Sigmoid colon (tissue), 7 donors: Measurements from ENCODE around the gene S100P. TPM values are rescaled to one million over a fixed set of nuclear protein-coding genes. Genes with fewer than 3 reads are reported as not detected.

ENCODE experiments used
- DNase-seq: peaks from one replicate; pipeline ENCODE4 v3.0.0-alpha.2; 2019
- H3K27ac ChIP-seq, 4 donors: fragments of 200-600 bp; sonication (generic); one replicate each; pipeline ENCODE4 v1.5.1; 2016 to 2019; ENCODE audit warnings: mild to moderate bottlenecking in 1 of 4
- H3K27me3 ChIP-seq, 3 donors: fragments of 200-600 bp; sonication (generic); one replicate each; pipeline ENCODE4 v1.5.1; 2019; ENCODE audit warnings: mild to moderate bottlenecking in 1 of 3
- H3K36me3 ChIP-seq, 4 donors: fragments of 200-600 bp; sonication (generic); one replicate each; pipeline ENCODE4 v1.5.1; 2016 to 2019
- H3K4me1 ChIP-seq, 4 donors: fragments of 200-600 bp; sonication (generic); one replicate each; pipeline ENCODE4 v1.5.1; 2017 to 2019
- H3K4me3 ChIP-seq, 4 donors: fragments of 200-600 bp; sonication (generic); one replicate each; pipeline ENCODE4 v1.5.1; 2017 to 2019; ENCODE audit warnings: mild to moderate bottlenecking in 2 of 4, moderate library complexity in 1 of 4
- H3K9me3 ChIP-seq, 4 donors: fragments of 200-600 bp in 3 of 4; sonication (generic) in 3 of 4; one replicate each; pipeline versions ENCODE4 v1.5.1 to v1.6.1; 2013 to 2019
- EP300 ChIP-seq, 4 donors: sonication (generic); formaldehyde crosslinking; IDR thresholded peaks; one replicate each; pipeline ENCODE4 v1.6.1; 2017; ENCODE audit warnings: antibody characterized with exemption in 4 of 4
- POLR2A ChIP-seq, 2 donors: fragments of 450-650 bp; IDR thresholded peaks; one replicate each; pipeline ENCODE4 v1.6.1; 2016; ENCODE audit warnings: antibody characterized with exemption in 2 of 2, mild to moderate bottlenecking in 2 of 2, moderate library complexity in 2 of 2
- POLR2AphosphoS5 ChIP-seq, 4 donors: sonication (generic); formaldehyde crosslinking; IDR thresholded peaks; one replicate each; pipeline ENCODE4 v1.6.1; 2017; ENCODE audit warnings: antibody characterized with exemption in 4 of 4
- WGBS, 2 donors: extraction: QIAGEN DNeasy Blood & Tissue Kit; methylation state at CpG; one replicate each; pipeline ENCODE4 v1.1.7; 2013; 5-methylcytosine and 5-hydroxymethylcytosine counted together
- intact Hi-C: fragments of 100-400 bp; cut with DNase I; formaldehyde crosslinking; loops from one replicate; pipeline ENCODE4 v1.15.1; 2023
- polyA plus RNA-seq, 3 donors: library from polyadenylated mRNA; stranded (reverse); fragments of 200-250 nt; gene quantifications; one replicate each; pipeline ENCODE4 v1.2.3, GENCODE V29; 2013
- total RNA-seq, 4 donors: library from RNA; depleted of rRNA; stranded (reverse); fragments of >200 nt; gene quantifications; one replicate each; pipeline ENCODE4 v1.1.0, GENCODE V29; 2016
- TF ChIP-seq, protein P1 (sequence below), 4 experiments: fragments of 450-650 bp in 3 of 4; fragments of 200-600 bp in 1 of 4; IDR thresholded peaks; one replicate each; pipeline ENCODE4 v1.5.1; 2016 to 2019; ENCODE audit warnings: antibody characterized with exemption in 4 of 4, mild to moderate bottlenecking in 3 of 4, moderate library complexity in 2 of 4
- donor health status: healthy with polysubstance abuse.
- donor health status: Bipolar disorder and iron deficiency.
- donor health status: healthy.

S100P gene
- total and polyA plus RNA-seq, 7 donors = 0.41 to 488 (median 253) TPM; not detected in 3

DNA sequence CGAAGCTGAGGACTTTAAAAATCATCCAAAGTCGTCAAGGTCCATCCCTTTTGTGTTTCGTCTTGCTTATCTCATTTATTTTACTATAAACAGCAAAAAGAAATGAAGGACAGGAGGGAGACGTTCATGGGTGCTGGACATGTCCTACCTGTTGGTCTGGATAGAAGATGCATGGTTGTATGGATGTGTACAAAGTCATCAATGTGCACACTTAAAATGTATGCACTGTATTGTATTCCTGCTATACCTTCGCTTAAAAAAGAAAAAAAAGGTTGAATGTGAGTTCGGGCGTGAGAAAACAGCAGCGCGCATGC, 22.0 kb downstream of the S100P start:
- intact Hi-C loops = loop anchor here (1.0 to 10.0 kb wide), 5 partner anchors 67 to 329 kb away; partner anchors contain the start of genes KIAA0232, MRFAP1 and TADA2B
- WGBS, 2 donors = 8 to 15% methylated on average over 9 of the region's 9 CpGs
- Histone ChIP-seq H3K27ac (peak overlapping the region; percentile 88 to 94 (median 92)), H3K27me3 (no peaks in the 10 kb centered on the region), H3K4me3 (peak overlapping the region; percentile 61 to 81 (median 70)), H3K9me3 (no peaks in the 10 kb centered on the region), H3K36me3 (no peaks in the 10 kb centered on the region), H3K4me1 (peaks cover 0 to 33% (median 28%) of the 10 kb centered on the region in 4 donors)
- DNase-seq = no peak
- TF ChIP-seq, protein P1, sequence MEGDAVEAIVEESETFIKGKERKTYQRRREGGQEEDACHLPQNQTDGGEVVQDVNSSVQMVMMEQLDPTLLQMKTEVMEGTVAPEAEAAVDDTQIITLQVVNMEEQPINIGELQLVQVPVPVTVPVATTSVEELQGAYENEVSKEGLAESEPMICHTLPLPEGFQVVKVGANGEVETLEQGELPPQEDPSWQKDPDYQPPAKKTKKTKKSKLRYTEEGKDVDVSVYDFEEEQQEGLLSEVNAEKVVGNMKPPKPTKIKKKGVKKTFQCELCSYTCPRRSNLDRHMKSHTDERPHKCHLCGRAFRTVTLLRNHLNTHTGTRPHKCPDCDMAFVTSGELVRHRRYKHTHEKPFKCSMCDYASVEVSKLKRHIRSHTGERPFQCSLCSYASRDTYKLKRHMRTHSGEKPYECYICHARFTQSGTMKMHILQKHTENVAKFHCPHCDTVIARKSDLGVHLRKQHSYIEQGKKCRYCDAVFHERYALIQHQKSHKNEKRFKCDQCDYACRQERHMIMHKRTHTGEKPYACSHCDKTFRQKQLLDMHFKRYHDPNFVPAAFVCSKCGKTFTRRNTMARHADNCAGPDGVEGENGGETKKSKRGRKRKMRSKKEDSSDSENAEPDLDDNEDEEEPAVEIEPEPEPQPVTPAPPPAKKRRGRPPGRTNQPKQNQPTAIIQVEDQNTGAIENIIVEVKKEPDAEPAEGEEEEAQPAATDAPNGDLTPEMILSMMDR (IDR thresholded peaks at IDR 0.05) = no peak
- no peak for TF ChIP-seq POLR2AphosphoS5 (IDR thresholded peaks at IDR 0.05)
- TF ChIP-seq POLR2A (IDR thresholded peaks at IDR 0.05) = no peak
- TF ChIP-seq EP300 (IDR thresholded peaks at IDR 0.05) = no peak

DNA sequence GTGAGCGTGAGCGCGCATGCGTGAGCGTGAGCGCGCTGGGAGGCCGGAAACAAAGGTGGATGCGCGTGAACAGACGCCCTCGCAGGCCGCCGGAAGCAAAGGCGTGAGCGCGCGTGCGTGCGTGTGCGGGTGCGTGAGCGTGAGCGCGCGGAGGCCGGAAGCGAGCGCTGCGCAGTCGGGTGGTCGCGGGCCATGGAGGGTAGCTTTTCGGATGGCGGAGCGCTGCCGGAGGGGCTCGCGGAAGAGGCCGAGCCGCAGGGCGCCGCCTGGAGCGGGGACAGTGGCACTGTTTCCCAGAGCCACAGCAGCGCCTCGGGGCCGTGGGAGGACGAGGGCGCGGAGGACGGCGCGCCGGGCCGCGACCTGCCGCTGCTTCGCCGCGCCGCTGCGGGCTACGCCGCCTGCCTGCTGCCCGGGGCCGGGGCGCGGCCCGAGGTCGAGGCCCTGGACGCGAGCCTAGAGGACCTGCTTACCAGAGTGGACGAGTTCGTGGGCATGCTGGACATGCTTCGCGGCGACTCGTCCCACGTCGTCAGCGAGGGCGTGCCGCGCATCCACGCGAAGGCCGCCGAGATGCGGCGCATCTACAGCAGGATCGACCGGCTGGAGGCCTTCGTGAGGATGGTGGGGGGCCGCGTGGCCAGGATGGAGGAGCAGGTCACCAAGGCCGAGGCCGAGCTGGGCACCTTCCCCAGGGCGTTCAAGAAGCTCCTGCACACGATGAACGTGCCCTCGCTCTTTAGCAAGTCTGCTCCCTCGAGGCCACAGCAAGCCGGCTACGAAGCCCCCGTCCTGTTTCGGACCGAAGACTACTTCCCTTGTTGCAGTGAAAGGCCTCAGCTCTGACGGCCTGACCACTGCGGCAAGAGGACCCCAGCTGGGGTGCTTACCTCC, 22.6 kb downstream of the S100P start, which contains the start of gene BLOC1S4:
BLOC1S4 (plus strand) TSS at position 157 of the 894 bp plus-strand sequence; CDS start at position 193, 36 bp downstream.
- H3K4me1 ChIP-seq = peaks cover 0 to 34% (median 28%) of the 10 kb centered on the region in 4 donors
- intact Hi-C loops = loop anchor here (1.0 to 10.0 kb wide), 5 partner anchors 66 to 329 kb away; partner anchors contain the start of genes KIAA0232, MRFAP1 and TADA2B
- H3K9me3 ChIP-seq = no peaks in the 10 kb centered on the region
- 0% methylated on average over 109 of the region's 109 CpGs for WGBS, 2 donors
- peak within 1 kb of the TSS; percentile 88 to 94 (median 92) for H3K27ac ChIP-seq
- peak within 1 kb of the TSS; percentile 61 to 81 (median 70) for H3K4me3 ChIP-seq
- no peaks in the 10 kb centered on the region for H3K36me3 ChIP-seq
- no peak for TF ChIP-seq EP300 (IDR thresholded peaks at IDR 0.05)
- TF ChIP-seq POLR2AphosphoS5 (IDR thresholded peaks at IDR 0.05) = peak; percentile 84 to 97 (median 96)
- TF ChIP-seq, protein P1 (IDR thresholded peaks at IDR 0.05) = no peak
- peak; percentile 47 to 67 for TF ChIP-seq POLR2A (IDR thresholded peaks at IDR 0.05)
- no peaks in the 10 kb centered on the region for H3K27me3 ChIP-seq
- DNase-seq = peak; percentile 94

DNA sequence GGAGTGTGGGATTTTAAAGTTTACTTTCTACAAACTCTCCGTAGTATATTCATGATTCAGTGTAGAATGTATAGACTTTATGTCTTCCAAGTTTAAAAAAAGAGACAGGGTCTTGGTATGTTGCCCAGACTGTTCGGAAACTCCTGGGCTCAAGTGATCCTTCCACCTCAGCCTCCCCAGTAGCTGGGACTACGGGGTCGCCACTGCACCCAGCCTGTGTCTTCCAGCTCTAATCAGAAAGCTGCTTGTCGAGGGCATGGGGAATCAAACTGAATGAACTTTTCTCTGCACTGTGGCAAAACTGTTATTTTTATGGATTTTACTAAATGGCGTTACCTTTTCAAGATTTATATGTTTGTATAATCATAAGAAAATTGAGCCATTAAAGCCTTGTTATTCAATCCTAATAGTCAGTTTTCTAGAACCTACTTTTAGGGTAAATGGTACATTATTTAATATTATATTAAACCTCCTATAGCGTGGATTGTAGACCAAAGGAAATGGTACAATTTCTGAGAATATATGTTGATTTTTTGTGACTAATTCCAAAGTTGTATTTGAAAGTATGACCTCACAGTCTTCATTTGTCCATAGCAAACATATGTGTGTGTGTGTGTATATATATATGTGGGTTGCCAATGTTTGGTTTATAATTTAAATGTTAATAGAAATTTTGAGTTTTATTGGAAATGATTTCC, 23.4 kb downstream of the S100P start:
- intact Hi-C loops = loop anchor here (1.0 to 10.0 kb wide), 5 partner anchors 65 to 328 kb away; partner anchors contain the start of genes KIAA0232, MRFAP1 and TADA2B
- peak overlapping the region; percentile 88 to 94 (median 92) for H3K27ac ChIP-seq
- H3K9me3 ChIP-seq = no peaks in the 10 kb centered on the region
- peaks cover 0 to 34% (median 28%) of the 10 kb centered on the region in 4 donors for H3K4me1 ChIP-seq
- H3K4me3 ChIP-seq = peak overlapping the region; percentile 61 to 81 (median 70)
- WGBS, 2 donors = 11 to 35% methylated on average over 7 of the region's 7 CpGs
- no peaks in the 10 kb centered on the region for H3K27me3 ChIP-seq
- TF ChIP-seq POLR2A (IDR thresholded peaks at IDR 0.05) = no peak
- TF ChIP-seq POLR2AphosphoS5 (IDR thresholded peaks at IDR 0.05) = no peak
- TF ChIP-seq, protein P1 (IDR thresholded peaks at IDR 0.05) = no peak
- no peak for TF ChIP-seq EP300 (IDR thresholded peaks at IDR 0.05)
- DNase-seq = no peak
- H3K36me3 ChIP-seq = no peaks in the 10 kb centered on the region

DNA sequence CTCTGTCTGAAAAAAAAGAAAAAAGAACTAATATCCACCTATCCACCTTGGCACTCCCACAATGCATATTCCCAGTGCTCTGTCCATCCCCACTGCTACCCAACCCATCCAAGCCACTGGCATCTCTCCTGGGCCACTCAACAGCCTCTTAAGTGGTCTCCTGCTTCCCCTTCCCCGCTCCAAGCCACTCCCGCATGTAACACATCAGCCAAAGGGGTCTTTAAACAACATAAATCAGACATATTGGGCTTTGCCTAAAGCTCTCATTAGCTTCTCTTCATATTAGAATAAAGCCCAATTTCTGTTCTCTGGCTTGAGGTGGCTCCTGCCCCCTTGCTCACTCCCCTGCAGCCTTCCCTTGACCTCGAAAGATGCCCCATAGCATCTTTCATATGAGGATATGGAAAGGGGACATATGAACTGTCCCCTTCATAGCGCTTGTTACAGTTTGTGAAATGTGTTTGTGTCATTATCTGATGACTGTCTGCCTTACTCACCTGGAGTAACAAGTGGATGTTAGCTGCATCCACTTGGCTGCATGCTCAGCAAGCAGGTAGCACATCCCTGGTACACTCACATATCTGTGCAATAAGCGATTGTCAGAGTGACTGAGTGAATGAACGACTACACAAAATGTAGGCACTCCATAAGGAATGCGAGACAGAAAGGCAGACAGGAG, 25.4 kb downstream of the S100P start:
- no peak for DNase-seq
- no peak overlapping the region for H3K27ac ChIP-seq
- intact Hi-C loops = loop anchor here (2.0 to 10.0 kb wide), 4 partner anchors 147 to 352 kb away; partner anchors contain the start of gene TADA2B
- no peaks in the 10 kb centered on the region for H3K27me3 ChIP-seq
- H3K4me1 ChIP-seq = peaks cover 0 to 34% (median 28%) of the 10 kb centered on the region in 4 donors
- WGBS, 2 donors = 84 to 88% methylated on average over 7 of the region's 7 CpGs
- TF ChIP-seq, protein P1 (IDR thresholded peaks at IDR 0.05) = no peak
- TF ChIP-seq POLR2A (IDR thresholded peaks at IDR 0.05) (no peak), EP300 (IDR thresholded peaks at IDR 0.05) (no peak), POLR2AphosphoS5 (IDR thresholded peaks at IDR 0.05) (no peak)
- H3K36me3 ChIP-seq = no peaks in the 10 kb centered on the region
- H3K9me3 ChIP-seq = no peaks in the 10 kb centered on the region
- H3K4me3 ChIP-seq = no peak overlapping the region
